Inferior parietal cortex (tissue), 1 donor: Measurements from ENCODE around the gene BRINP2.

Source experiments
- DNase-seq: peaks from one replicate; pipeline ENCODE4 v3.0.0-alpha.2; 2016; ENCODE audit errors: extremely low spot score

The BRINP2 gene

GRCh38 chr1:177274687-177275211 lies 104.0 kb downstream of the BRINP2 start:
- no peak for DNase-seq

GRCh38 chr1:177275736-177276135 lies 105.0 kb downstream of the BRINP2 start:
- DNase-seq: no peak

- DNase-seq: no peak
Measured at GRCh38 chr1:177278626-177279390, 108.0 kb downstream of the BRINP2 start.

DNA sequence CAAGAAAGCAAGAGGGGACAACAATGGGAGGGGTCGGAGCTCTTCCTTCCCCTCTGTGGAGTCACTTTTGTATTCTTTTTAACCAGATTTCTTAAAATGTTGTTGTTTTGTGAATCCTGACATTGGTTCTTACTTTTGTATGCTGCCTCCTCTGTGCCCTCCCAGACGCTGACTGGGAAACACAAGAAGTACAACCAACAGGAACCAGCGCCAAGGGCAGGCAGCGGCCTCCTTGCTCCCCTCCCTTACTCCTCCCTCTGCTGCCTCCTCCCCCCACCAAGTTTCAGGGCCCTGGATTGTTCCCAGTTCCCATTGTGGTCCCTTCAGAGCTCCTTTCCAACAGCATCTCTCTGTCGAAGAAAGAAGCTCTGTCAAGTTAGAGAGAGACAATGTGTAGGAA lies 111.1 kb downstream of the BRINP2 start:
- DNase-seq: no peak

DNA sequence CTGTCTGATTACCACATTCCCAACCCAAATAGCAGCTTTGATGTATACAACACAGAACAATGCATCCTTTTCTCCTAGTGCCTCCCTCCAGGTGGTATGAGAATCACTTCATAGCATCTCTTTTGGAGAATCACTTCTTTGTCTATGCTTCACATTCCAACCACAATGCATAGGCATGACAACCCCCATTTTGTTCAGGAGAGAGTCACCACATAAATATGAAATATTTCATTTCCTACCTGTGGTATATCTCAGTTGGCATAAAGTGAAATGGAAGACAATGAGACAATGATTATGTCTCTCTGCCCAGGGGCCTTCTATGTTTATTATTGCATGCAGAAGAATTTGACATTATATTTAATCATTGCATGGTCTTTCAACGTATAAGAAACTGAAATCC lies 112.2 kb downstream of the BRINP2 start:
- no peak for DNase-seq

DNA sequence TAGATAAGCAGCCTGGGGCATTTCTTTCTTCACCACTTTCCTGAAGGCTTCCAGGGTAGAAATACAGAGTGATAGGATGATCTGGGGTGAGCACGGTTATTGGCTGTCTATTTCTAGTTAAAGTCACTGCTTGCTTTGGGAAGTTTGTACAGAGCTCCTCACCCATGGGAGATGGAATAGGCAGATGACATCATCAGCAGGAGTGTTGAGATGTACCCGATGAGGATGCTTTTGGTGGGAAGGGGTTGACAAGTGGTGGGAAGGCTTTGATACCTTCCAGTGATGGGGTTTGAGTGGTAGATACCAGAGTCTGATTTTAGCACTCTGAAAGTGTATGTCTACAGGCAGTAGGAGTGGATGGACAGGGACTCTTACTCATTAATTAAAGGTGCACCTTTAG lies 112.6 kb downstream of the BRINP2 start:
- no peak for DNase-seq

GRCh38 chr1:177286396-177286795 lies 115.6 kb downstream of the BRINP2 start:
- DNase-seq: no peak

GRCh38 chr1:177287270-177287669 lies 116.5 kb downstream of the BRINP2 start:
- DNase-seq: no peak

DNA sequence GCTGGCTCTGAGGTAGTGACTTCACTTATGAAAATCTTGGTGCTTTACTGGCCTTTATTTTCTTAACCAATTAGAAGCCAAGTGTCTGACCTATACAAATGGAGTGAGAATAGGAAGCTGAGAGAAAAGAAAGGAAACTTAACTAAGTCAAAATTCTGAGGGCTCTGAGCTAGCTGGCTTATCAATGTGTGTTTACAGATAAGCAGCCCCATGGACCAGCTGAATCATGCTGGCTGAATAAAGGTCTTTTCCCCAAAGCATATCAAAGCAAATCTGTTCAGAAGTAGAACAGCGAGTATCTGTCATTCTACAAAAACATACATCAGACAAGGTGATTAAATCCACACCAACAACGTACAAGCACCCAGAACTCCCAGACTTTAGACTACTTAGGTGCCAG lies 117.2 kb downstream of the BRINP2 start:
- no peak for DNase-seq

DNA sequence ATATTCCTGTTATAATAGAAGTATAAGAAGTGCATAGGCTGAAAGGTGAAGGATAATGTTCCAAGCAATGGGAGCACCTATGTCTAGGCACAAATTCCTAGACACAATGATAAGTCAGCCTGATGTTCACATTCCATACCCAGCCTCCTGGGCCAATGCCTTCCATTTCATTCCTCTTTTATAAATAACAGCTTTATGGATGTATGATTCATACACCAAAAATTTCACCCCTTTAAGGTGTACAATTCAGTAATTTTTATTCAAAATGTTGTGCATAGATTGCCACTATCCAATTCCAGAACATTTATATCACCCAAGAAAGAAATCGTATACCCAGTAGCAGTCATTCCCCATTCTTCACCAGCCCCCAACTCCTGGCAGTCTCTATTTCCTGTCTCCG lies 118.8 kb downstream of the BRINP2 start:
- DNase-seq: no peak

DNA sequence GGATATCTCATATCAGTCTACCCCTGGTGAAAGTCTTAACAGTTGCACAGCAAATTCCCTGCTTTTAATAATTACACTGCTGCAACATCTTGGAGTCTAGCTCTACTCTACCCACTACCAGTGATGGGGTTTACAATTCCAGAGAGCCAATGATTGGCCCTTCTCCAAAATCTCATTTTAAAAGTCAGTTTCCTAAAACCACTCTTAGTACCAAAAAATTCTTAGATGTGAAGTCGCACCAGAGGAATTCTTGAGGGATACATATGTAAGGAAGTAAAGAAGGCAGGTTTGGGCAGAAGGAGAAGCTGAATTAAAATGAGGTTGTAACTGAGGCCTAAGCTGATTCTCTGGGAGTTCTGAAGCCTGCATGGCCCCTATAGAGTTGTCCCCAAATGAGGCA lies 129.7 kb downstream of the BRINP2 start:
- no peak for DNase-seq

- DNase-seq: no peak
Measured at GRCh38 chr1:177301425-177302124, 130.8 kb downstream of the BRINP2 start.

- peak; percentile 62 for DNase-seq
Measured at GRCh38 chr1:177302357-177303044, 131.7 kb downstream of the BRINP2 start.

DNA sequence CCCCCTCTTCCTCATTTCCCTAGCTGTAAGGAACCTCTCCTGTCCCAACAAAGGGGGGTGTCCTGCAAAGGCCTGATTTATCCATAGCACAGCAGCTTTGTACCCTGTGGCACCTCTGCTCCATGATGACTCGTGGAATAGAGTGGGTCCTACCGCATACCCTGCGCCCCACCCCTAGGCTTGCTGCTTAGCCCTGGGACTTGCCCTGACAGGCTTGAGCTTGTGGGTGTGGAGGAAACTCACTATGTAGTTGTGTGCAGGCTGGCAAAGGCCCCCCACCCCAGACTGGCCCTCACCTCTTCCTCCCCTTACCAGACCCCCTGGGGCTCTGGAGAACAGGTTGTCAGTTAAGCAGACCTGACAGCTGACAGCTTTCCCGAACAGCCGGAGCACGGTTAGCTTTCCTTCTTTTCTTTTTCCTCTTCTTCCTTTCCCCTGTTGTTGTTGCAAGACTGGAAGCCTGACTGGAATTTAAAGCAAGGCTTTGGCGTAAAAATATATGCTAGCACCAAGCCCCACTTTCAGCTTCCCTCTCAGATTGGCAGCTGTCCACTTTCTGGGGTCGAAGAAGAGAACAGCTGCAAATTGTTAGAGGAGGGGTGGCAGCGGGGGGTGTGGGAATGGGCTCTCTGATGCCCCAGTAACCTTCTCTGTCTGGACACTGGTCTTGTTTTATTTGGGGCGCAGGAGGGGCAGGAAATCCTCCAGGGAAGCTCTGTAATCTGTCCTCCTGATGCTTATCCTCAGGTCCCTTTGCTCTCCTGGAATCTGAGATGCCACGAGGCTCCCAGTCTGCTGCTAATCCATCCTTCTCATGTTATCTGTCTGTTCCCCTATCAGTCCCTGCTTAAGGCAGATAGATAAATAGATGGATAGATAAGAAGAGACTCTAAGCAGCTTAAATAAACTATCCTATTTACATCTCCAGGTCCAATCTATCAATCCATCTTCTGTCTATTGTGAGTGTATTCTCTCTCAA lies 134.6 kb downstream of the BRINP2 start:
- DNase-seq: peak; percentile 39

DNA sequence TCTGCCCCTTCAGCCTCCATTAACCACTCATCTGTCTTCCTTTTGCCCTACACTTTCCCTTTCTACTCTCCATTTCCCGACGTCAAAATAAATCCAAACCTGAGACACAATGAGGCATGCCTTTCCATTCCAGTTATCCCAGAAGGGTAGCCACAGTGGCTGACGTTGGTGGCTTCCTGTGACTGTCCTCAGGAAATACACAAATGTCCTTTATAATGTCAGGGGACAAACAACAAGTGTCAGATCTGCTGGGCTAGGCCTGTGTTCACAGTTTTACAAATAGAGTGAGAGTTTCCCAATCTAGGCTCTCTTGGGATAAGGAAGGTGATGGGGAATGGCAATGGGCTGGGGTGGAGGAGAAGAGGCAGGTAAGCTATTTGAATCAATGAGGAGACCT lies 135.3 kb downstream of the BRINP2 start:
- no peak for DNase-seq

DNA sequence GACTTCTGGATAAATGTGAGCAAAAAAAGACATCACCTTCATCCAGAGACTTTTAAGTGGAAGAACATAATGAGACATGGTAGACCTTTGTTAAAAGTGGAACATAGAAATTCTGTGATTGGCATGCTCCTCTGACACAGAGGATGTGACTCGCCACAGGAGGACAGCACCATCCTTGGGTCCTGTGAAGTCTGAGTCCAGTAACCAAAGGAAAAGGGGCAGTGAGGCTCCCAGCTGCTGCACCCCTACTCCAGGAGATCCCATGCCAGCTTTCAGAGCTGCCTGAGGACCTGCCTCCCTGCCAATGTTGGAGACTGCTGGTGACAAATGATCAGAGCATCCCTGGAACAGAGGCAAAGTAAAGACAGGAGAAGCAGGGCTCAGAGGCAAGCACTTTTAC lies 136.2 kb downstream of the BRINP2 start:
- DNase-seq: no peak

DNA sequence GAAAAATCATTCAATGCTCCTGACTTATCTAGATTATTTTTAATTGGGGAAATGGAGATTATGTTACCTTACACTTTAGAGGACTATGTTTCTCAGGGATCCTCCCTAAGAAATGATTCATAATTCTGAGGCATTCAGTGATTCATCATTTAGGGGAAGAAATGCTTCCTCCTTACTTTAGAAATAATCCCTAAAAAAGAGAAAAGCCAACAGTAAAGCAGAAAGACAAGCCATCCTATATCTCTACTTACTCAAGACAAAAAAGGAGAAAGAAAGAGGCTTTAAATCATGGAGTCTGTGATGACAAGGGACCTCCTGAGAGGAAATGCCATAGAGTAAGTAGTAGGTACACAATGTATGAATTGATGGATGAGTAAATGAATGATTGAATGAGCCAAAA lies 137.0 kb downstream of the BRINP2 start:
- no peak for DNase-seq

DNA sequence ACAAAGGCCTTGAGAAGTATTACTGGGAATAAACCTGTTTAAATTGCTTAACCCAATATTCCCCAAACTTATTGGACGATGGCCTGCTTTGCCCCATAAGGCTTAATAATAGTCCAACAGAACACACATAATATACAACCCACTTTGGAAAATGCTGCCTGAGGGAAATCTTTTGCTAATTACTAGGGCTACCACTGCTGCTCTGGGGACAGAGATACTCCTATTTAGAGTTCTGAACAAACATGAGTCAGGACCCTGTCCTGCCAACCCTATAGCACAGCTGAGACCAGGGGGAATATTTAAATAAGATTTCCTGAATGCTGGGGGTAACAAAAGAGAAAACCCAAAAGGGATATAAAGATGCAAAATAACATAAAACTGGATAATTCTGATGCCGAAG lies 139.1 kb downstream of the BRINP2 start:
- no peak for DNase-seq

- peak; percentile 88 for DNase-seq
Measured at GRCh38 chr1:177310326-177310725, 139.6 kb downstream of the BRINP2 start.

GRCh38 chr1:177311111-177311510 lies 140.4 kb downstream of the BRINP2 start:
- peak; percentile 48 for DNase-seq

DNA sequence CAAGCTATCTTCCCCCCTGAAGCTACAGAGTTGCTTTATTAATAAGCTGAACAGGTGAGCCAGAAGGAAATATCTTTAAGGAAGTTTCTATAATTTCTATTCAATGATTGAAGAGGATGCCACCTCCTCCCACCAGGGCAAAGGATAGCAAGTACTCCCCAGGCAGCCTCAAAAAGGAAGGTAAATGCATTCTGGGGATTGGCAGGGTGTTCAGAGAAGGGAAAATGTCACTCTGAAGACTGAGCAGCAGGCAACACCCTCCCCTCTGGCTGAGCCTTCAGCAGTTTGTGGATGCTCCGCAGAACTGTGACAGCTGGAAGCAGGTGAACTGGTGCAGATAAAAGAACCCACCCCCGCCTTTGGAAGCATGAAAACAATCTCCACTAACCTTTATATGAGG lies 140.8 kb downstream of the BRINP2 start:
- DNase-seq: no peak
